B cell (primary cell): ENCODE results near the gene CLCF1.

Source experiments
- CTCF ChIP-seq: fragments of 200-600 bp; IDR thresholded peaks from one replicate; pipeline ENCODE4 v1.8.0; 2022; ENCODE audit warnings: antibody characterized with exemption, mild to moderate bottlenecking
- EZH2 ChIP-seq: IDR thresholded peaks from 2 replicates; pipeline ENCODE4 v1.6.1; 2012; ENCODE audit warnings: borderline replicate concordance, low read depth, mild to moderate bottlenecking, moderate library complexity, low read length; ENCODE audit not compliant: insufficient read depth, poor library complexity, severe bottlenecking

- no peak for TF ChIP-seq CTCF
- TF ChIP-seq EZH2 = no peak
Observed at GRCh38 chr11:67397986-67398660, 24.7 kb upstream of the CLCF1 start.
